CD4-positive, alpha-beta T cell treated with Interleukin-12 subunit alpha and Interleukin-12 subunit beta, for 1 hour (primary cell): ENCODE data around the gene KCNB1.

Experiments
- DNase-seq: peaks from one replicate; pipeline ENCODE4 v3.0.0-alpha.2; 2020

The KCNB1 gene

GRCh38 chr20:49405062-49405683 is 77.3 kb downstream of the KCNB1 start:
- no peak for DNase-seq

GRCh38 chr20:49404461-49404860 is 78.0 kb downstream of the KCNB1 start:
- no peak for DNase-seq

GRCh38 chr20:49403911-49404310 is 78.6 kb downstream of the KCNB1 start:
- DNase-seq: no peak

GRCh38 chr20:49403012-49403411 is 79.5 kb downstream of the KCNB1 start:
- DNase-seq: no peak

- DNase-seq: no peak
These were observed 81.6 kb downstream of the KCNB1 start for GRCh38 chr20:49400904-49401303.

GRCh38 chr20:49400410-49400809 is 82.1 kb downstream of the KCNB1 start:
- no peak for DNase-seq

DNA sequence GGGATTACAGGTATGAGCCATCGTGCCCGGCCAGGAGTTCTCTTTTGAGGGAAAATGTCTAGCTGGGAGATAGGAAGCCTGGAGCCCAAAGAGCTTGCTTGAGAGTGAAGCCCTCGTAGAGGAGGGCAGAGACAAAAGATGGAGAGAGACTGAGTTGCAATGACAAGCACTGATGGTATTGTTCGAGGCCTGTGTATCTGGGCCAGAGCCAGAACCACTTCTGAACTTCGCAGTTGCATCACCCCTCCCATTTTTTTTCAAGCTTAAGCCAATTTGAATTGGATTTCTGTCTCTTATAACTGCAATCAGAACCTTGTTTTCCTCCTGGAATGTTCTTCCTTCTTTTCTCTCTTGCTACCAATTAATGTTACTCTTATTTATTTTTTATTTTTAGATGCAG is 83.1 kb downstream of the KCNB1 start:
- no peak for DNase-seq

GRCh38 chr20:49398401-49399144 is 83.9 kb downstream of the KCNB1 start:
- DNase-seq: no peak

DNA sequence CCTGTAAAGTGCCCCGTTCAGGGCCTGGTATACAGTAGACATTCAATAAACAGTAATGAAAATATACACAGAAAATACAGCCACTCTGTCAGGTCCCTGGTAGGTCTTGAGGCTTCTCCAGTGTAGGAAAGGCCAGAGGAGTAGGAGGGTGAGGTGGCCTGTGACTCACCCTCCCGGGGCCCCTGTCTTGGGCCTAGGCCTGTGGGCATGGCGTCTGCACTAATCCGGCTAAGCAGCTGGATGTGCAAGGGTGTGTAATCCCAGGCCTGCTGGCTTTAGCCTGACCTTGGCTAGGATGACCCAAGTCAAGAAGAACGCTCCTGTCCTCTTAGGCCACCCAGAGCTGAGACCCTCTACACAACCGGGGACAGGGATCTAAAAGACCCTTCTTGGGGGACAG is 84.9 kb downstream of the KCNB1 start:
- no peak for DNase-seq

DNA sequence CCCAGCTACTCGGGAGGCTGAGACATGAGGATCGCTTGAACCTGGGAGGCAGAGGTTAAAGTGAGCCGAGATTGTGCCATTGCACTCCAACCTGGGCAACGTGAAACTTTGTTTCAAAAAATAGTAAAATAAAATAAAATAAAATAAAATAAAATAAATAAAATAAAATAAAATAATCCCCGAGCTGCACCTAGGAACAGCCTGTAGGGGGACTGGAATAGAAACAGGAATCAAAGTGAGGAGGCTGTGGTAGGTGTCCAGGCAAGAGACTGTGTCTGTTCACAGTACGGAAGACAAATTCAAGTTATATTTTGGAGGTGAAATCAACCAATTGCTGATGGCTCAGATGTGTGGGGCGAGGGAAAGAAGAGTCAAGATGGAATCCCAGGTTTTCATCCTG is 86.2 kb downstream of the KCNB1 start:
- DNase-seq: no peak

DNA sequence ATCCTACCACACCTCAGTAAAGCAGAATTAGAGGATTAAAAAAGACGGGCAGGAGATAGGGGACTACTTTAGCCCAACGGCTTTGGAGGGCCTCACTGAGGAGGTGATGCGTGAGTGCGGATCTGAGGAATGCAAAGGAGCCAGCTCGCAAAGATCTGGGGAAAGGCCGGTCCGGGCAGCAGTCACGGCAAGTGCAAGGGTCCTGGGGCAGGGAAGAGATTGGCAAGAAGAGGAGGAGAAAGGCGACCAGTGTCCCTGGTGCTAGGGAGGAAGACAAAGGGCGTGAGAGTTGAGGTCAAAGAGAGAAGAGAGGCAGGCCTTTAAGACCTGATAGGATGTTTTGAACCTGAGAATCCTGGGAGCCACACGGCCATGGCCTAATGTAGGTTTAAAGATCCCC is 86.8 kb downstream of the KCNB1 start:
- DNase-seq: no peak

DNA sequence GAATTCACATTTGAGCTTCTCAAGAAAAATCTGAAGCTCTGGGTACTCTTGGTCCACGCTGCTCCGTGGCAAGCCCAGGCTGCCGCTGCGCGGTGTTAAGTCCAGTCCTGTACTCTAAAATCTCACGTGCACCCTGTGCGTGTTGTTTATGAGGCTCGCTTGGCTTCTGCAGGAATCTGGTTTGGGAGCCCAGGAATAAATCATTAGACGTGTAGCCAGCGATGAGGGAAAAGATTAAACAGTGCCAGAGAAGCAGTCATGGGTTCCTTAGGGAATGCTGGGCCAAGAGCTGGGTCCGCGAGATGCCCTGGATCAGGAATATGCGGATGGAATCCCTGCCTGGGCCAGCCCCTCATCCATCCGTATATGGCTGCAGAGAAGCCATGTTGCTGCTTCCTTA is 87.3 kb downstream of the KCNB1 start:
- no peak for DNase-seq

GRCh38 chr20:49394757-49395156 is 87.7 kb downstream of the KCNB1 start:
- DNase-seq: no peak

DNA sequence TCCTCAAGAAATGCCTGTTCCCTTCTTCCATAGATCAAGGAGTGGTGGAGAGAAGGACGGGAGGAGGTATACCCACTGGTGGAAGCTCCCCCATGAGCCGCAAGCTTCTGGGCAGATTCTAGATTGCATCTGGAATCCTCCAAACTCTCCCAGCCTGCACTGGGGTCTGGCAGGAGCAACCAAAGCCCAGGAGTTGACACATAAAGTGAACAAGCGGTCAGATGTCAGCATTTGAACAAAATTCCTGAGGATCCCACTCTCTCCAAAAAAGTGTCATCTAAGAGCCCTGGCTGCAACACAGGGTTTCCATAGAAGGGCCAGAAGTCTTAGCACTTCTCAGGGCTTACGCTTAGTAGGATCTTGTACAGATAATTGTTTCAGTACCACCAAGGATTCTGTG is 88.2 kb downstream of the KCNB1 start:
- DNase-seq: no peak

DNA sequence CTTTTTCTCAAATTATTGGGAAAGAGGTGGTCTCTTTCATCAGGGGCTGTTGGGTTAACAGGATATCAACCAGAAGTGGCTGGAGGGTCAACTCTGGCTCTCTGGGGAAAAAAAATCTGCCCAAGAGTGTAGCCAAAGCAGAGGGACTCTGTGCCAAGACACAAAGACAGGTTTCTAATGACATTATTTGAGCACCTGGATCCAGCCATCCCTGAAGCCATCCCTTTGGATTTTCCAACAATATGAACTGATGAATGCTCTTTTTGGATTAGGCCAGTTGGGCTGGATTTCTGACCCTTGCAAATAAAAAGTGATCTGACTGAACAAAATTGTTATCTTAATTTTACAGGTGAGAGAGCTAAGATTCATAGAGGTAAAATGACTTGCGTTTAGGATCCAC is 88.7 kb downstream of the KCNB1 start:
- DNase-seq: no peak

DNA sequence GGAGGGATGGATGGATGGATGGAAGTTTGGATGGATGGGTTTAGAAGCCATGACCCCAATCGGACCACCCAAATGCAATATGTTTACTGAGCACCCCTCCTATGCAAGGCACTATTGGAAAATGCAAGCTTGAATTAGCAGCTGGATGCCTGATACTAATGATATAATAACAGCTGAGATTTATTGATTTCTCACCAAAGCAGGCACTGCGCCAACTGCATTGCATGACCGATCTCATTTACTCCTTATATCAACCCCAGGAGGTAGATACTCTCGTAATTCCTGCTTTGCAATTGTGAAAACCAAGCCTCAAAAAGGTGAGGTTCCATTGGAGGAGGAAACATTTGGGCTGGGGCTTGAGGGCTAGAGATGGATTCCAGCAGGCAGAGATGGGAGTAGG is 89.7 kb downstream of the KCNB1 start:
- no peak for DNase-seq

DNA sequence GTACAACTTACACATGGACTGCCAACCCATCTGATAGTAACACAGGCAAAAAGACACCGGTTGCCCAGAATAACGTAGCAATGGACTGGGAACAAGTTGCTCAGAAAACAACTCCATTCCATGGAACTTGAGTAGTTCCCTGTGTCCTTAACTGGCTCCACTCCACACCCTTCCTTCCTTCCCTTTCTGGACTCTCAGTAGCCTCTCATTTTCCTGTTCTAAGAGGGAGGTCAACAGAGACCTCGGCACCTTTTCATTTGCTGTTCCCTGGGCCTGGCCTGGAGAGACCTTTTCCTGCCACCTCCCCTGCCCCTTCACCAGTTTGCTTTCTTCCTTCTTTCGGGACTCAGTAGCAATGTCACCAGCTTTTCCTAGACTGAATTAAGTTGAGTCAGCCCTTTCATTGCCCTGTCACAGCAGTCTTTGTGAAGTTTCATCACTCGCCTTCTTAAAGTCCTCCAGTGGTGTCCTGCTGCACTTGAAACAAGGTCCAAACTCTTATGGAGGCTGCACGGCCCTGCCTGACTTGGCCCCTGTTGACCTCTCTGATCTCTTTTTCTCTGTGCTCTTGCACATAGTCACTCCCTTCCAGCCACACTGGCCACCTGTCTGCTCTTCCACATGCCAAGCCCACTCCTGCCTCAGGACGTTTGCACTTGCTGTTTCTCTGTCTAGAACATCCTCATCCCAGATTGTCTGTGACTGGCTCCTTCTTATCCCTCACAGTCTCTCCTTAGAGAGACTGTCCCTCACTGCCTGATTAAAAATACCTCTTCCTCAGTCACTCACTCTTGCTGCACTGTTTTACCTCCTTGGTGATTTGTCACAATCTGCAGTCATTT is 90.8 kb downstream of the KCNB1 start:
- no peak for DNase-seq

GRCh38 chr20:49389854-49390253 is 92.6 kb downstream of the KCNB1 start:
- DNase-seq: no peak

DNA sequence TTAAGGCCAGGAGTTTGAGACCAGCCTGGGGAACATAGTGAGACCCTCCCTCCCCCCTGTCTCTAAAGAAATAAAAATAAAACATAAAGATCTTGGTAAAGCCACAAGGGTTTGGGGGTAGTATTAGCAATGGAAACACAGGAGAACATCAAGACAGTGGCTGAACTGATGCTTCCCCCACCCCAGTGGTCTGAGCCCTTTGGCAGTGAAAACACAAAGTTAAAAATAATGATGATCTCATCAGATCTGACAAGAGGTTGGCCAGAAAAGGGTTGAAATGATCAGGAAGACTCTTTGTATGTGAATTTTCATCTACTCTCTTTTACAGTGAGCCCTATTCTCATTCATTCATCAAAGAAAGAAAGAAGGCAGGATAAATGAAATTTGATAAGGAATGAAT is 93.7 kb downstream of the KCNB1 start:
- DNase-seq: no peak

DNA sequence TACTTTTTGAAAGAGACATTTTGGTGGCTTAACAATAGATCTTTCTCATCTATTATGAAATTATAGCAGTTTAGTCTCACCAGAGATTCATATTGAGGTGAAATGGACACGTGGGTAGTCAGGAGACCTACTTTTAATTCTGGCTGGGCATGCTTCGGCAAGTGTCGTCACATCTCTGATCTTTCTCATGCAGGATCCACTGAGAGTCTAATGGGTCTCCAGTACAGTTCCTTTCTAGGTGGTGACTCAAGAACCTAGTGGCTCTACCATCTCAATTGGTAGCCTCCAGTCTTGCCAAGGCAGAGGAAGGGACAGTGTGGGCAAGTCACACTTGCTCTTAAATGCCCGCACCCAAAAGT is 94.9 kb downstream of the KCNB1 start:
- no peak for DNase-seq

- no peak for DNase-seq
These were observed 95.5 kb downstream of the KCNB1 start for GRCh38 chr20:49386848-49387580.

DNA sequence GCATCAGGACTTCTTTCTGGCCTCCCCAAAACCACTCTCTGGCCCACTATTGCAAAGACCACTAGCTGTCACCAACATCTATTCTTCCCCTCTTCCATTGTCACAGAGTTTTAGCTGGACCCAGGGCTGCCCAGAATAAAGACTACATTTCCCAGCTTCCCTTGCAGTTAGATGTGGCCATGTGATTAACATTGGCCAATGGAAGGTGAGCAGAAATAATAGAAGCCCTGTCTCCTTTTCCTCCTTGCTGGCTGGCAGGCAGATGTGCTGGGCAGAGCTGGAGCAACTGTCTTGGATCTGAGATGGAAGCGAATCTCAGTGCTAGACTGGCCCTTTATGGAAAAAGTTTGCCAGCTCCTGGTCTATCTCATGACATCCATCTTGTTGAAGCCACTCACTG is 97.0 kb downstream of the KCNB1 start:
- DNase-seq: peak; percentile 2
